ENCODE measurements around the gene CAMK1D.
"Not testable (repeated sequence)": the region's sequence is repeated elsewhere in the genome, so short reads cannot be mapped to it uniquely, and the experiment has no call there.

Gene CAMK1D

GRCh38 chr10:12852687-12853086 is 503.3 kb downstream of the CAMK1D start:
- no peak for DNase-seq (ENCODE audit: low spot score)

GRCh38 chr10:12854988-12855387 is 505.6 kb downstream of the CAMK1D start:
- DNase-seq (ENCODE audit: low spot score): no peak

GRCh38 chr10:12862459-12862858 is 513.1 kb downstream of the CAMK1D start:
- no peak for DNase-seq (ENCODE audit: low spot score)

- DNase-seq (ENCODE audit: low spot score): not testable (repeated sequence)
These were observed 516.2 kb downstream of the CAMK1D start for GRCh38 chr10:12865515-12865914.

GRCh38 chr10:12868229-12868628 is 518.9 kb downstream of the CAMK1D start:
- DNase-seq (ENCODE audit: low spot score): no peak

GRCh38 chr10:12869427-12869826 is 520.1 kb downstream of the CAMK1D start:
- no peak for DNase-seq (ENCODE audit: low spot score)

- no peak for DNase-seq (ENCODE audit: low spot score)
These were observed 523.2 kb downstream of the CAMK1D start for GRCh38 chr10:12872577-12872976.

- DNase-seq (ENCODE audit: low spot score): no peak
These were observed 523.8 kb downstream of the CAMK1D start for GRCh38 chr10:12873172-12873571.

GRCh38 chr10:12874501-12874900 is 525.2 kb downstream of the CAMK1D start:
- DNase-seq (ENCODE audit: low spot score): no peak

GRCh38 chr10:12875100-12875499 is 525.8 kb downstream of the CAMK1D start:
- DNase-seq (ENCODE audit: low spot score): no peak

- no peak for DNase-seq (ENCODE audit: low spot score)
These were observed 526.9 kb downstream of the CAMK1D start for GRCh38 chr10:12876266-12876665.

GRCh38 chr10:12877150-12877549 is 527.8 kb downstream of the CAMK1D start:
- DNase-seq (ENCODE audit: low spot score): no peak

- no peak for DNase-seq (ENCODE audit: low spot score)
These were observed 531.1 kb downstream of the CAMK1D start for GRCh38 chr10:12880423-12880822.

- DNase-seq (ENCODE audit: low spot score): no peak
These were observed 535.5 kb downstream of the CAMK1D start for GRCh38 chr10:12884851-12885250.
